ENCODE data around the gene LRCOL1. TPM values are rescaled to one million over a fixed set of nuclear protein-coding genes. Genes with fewer than 3 reads are reported as not detected.

Gene LRCOL1
- total and polyA plus RNA-seq, 12 donors = 0.22 to 1.4 (median 1.2) TPM; not detected in 5

GRCh38 chr12:132618683-132619043 is 8.3 kb upstream of the LRCOL1 start, which contains the start of gene P2RX2:
Gene P2RX2 (plus strand): TSS chr12:132618776. CDS start chr12:132618817, 41 bp downstream.
- Histone ChIP-seq H3K36me3 (replicated peaks in 1 of 2) (no peaks in the 10 kb centered on the region), H3K27me3 (peaks cover 46% of the 10 kb centered on the region)

GRCh38 chr12:132617822-132618682 is 7.7 kb upstream of the LRCOL1 start:
- 6 to 18% (median 12%) methylated on average over 20 to 51 of the region's 51 CpGs for WGBS, 4 donors
- Histone ChIP-seq H3K27ac (no peak overlapping the region), H3K9me3 (replicated peaks in 1 of 3) (no peaks in the 10 kb centered on the region), H3K4me3 (no peak overlapping the region), H3K4me1 (replicated peaks in 1 of 2) (peaks cover 0 to 8% of the 10 kb centered on the region in 2 donors), H3K36me3 (replicated peaks in 1 of 2) (no peaks in the 10 kb centered on the region), H3K27me3 (peaks cover 46% of the 10 kb centered on the region)
- intact Hi-C loops (cut with DNase I) = loop anchor here (10.0 kb wide), 2 partner anchors 203 to 463 kb away; no protein-coding TSS in a partner anchor
- DNase-seq = no peak
- TF ChIP-seq CTCF (IDR thresholded peaks at IDR 0.05) = no peak
- no peak for TF ChIP-seq POLR2A (IDR thresholded peaks at IDR 0.05)

More at GRCh38 chr12:132618683-132619043, 8.3 kb upstream of the LRCOL1 start, which contains the start of gene P2RX2:
- intact Hi-C loops (cut with DNase I) = loop anchor here (10.0 kb wide), 2 partner anchors 204 to 464 kb away; no protein-coding TSS in a partner anchor
- Histone ChIP-seq H3K9me3 (replicated peaks in 1 of 3) (no peaks in the 10 kb centered on the region), H3K4me1 (replicated peaks in 1 of 2) (peaks cover 0 to 8% of the 10 kb centered on the region in 2 donors), H3K27ac (no peak within 1 kb of the TSS), H3K4me3 (no peak within 1 kb of the TSS)
- 4 to 9% methylated on average over 19 to 49 of the region's 49 CpGs; no CpG with 5 or more reads in 2 of the 4 donors for WGBS, 4 donors
- DNase-seq = no peak
- no peak for TF ChIP-seq POLR2A (IDR thresholded peaks at IDR 0.05)
- TF ChIP-seq CTCF (IDR thresholded peaks at IDR 0.05) = no peak

- H3K36me3 ChIP-seq (replicated peaks in 1 of 2) = no peaks in the 10 kb centered on the region
- H3K27ac ChIP-seq = no peak overlapping the region
- H3K4me1 ChIP-seq (replicated peaks in 1 of 2) = peaks cover 0 to 3% of the 10 kb centered on the region in 2 donors
- no peak for DNase-seq
- TF ChIP-seq CTCF (IDR thresholded peaks at IDR 0.05) (no peak), POLR2A (IDR thresholded peaks at IDR 0.05) (no peak)
- no peak overlapping the region for H3K4me3 ChIP-seq
- intact Hi-C loops (cut with DNase I) = loop anchor here (10.0 kb wide), 2 partner anchors 202 to 462 kb away; no protein-coding TSS in a partner anchor
- peaks cover 46% of the 10 kb centered on the region for H3K27me3 ChIP-seq
- no peaks in the 10 kb centered on the region for H3K9me3 ChIP-seq (replicated peaks in 1 of 3)
- WGBS, 4 donors = 80 to 97% (median 86%) methylated on average over 4 of the region's 4 CpGs
Measured at GRCh38 chr12:132617135-132617701, 6.8 kb upstream of the LRCOL1 start.

- no peak for TF ChIP-seq POLR2A (IDR thresholded peaks at IDR 0.05)
- TF ChIP-seq CTCF (IDR thresholded peaks at IDR 0.05) = no peak
- no peak for DNase-seq
- Histone ChIP-seq H3K9me3 (replicated peaks in 1 of 3) (no peaks in the 10 kb centered on the region), H3K4me1 (replicated peaks in 1 of 2) (peaks cover 0 to 3% of the 10 kb centered on the region in 2 donors), H3K27ac (no peak overlapping the region), H3K27me3 (peaks cover 47% of the 10 kb centered on the region), H3K4me3 (no peak overlapping the region), H3K36me3 (replicated peaks in 1 of 2) (no peaks in the 10 kb centered on the region)
- WGBS, 4 donors = 69 to 83% (median 76%) methylated on average over 16 of the region's 16 CpGs
- intact Hi-C loops (cut with DNase I) = loop anchor here (10.0 kb wide), 2 partner anchors 201 to 461 kb away; no protein-coding TSS in a partner anchor
Measured at GRCh38 chr12:132615579-132616038, 5.2 kb upstream of the LRCOL1 start.

All from adrenal gland (tissue), 12 donors.